Hepatocyte (in vitro differentiated cells): ENCODE data around the gene ADAMTS20. TPM values are rescaled to one million over a fixed set of nuclear protein-coding genes. Genes with fewer than 3 reads are reported as not detected.
A peak's percentile ranks its signal among the peaks of the same experiment; 100 is the strongest.

Source experiments
- DNase-seq: peaks from one replicate; pipeline ENCODE4 v3.0.0-alpha.2; 2016; ENCODE audit warnings: low spot score
- H2AFZ ChIP-seq: fragments of 200-600 bp; sonication (generic); 2 replicates; pipeline ENCODE4 v1.6.0; 2016; ENCODE audit warnings: antibody characterized with exemption, mild to moderate bottlenecking
- H3K27ac ChIP-seq: fragments of 200-600 bp; sonication (generic); 2 replicates; pipeline ENCODE4 v1.5.1; 2016; ENCODE audit warnings: mild to moderate bottlenecking
- H3K27me3 ChIP-seq: fragments of 200-600 bp; sonication (generic); 2 replicates; pipeline ENCODE4 v1.6.1; 2016
- H3K36me3 ChIP-seq: fragments of 200-600 bp; sonication (generic); replicated peaks from 2 replicates; pipeline ENCODE4 v1.5.1; 2016; ENCODE audit warnings: low read depth; ENCODE audit not compliant: insufficient read depth
- H3K4me1 ChIP-seq: fragments of 200-600 bp; sonication (generic); 2 replicates; pipeline ENCODE4 v1.5.1; 2016; ENCODE audit warnings: mild to moderate bottlenecking, moderate library complexity; ENCODE audit not compliant: insufficient read depth
- H3K4me2 ChIP-seq: fragments of 200-600 bp; sonication (generic); 2 replicates; pipeline ENCODE4 v1.6.0; 2016
- H3K4me3 ChIP-seq: fragments of 200-600 bp; sonication (generic); 2 replicates; pipeline ENCODE4 v1.5.1; 2016; ENCODE audit warnings: mild to moderate bottlenecking
- H3K79me2 ChIP-seq: fragments of 200-600 bp; sonication (generic); 2 replicates; pipeline ENCODE4 v1.6.0; 2017; ENCODE audit warnings: mild to moderate bottlenecking
- H3K9me2 ChIP-seq: fragments of 200-600 bp; sonication (generic); replicated peaks from 2 replicates; pipeline ENCODE4 v1.6.0; 2017; ENCODE audit warnings: mild to moderate bottlenecking; ENCODE audit not compliant: insufficient read depth
- H3K9me3 ChIP-seq: fragments of 200-600 bp; sonication (generic); 2 replicates; pipeline ENCODE4 v1.5.1; 2016; ENCODE audit warnings: low read depth, mild to moderate bottlenecking
- H4K20me1 ChIP-seq: fragments of 200-600 bp; sonication (generic); 2 replicates; pipeline ENCODE4 v1.6.0; 2016; ENCODE audit warnings: mild to moderate bottlenecking; ENCODE audit not compliant: insufficient read depth, poor library complexity, severe bottlenecking
- CTCF ChIP-seq: fragments of 200-600 bp; sonication (generic); IDR thresholded peaks from 2 replicates; pipeline ENCODE4 v1.5.1; 2016; ENCODE audit warnings: antibody characterized with exemption, mild to moderate bottlenecking; ENCODE audit not compliant: poor library complexity
- EZH2 ChIP-seq: fragments of 200-600 bp; sonication (generic); IDR thresholded peaks from 2 replicates; pipeline ENCODE4 v1.6.1; 2016; ENCODE audit warnings: antibody characterized with exemption, mild to moderate bottlenecking, borderline replicate concordance
- EZH2phosphoT487 ChIP-seq: fragments of 200-600 bp; sonication (generic); IDR thresholded peaks from one replicate; pipeline ENCODE4 v1.6.1; 2018; ENCODE audit warnings: antibody characterized with exemption, mild to moderate bottlenecking, low read depth, moderate library complexity; ENCODE audit not compliant: unreplicated experiment, severe bottlenecking
- WGBS: methylation state at CpG from one replicate; pipeline ENCODE4 v1.1.6; 2016; ENCODE audit warnings: low lambda C conversion rate; ENCODE audit errors: missing lambda C conversion rate; 5-methylcytosine and 5-hydroxymethylcytosine counted together
- polyA plus RNA-seq: library from polyadenylated mRNA; unstranded; fragments of >200 nt; fragmentation: Nextera tagmentation; extraction: Ambion mirVana; gene quantifications from 2 replicates; pipeline ENCODE4 v1.2.1, GENCODE V29; 2016
- total RNA-seq: library from RNA; depleted of rRNA; stranded (reverse); fragments of >200 nt; gene quantifications from 2 replicates; pipeline ENCODE4 v1.2.3, GENCODE V29; 2014

ADAMTS20 gene
- total and polyA plus RNA-seq, 2 experiments from 2014 or later = 0.47 to 1.2 TPM

- Histone ChIP-seq H3K36me3 (no peaks in the 10 kb centered on the region), H2AFZ (no peak overlapping the region), H3K9me3 (no peaks in the 10 kb centered on the region), H3K27ac (no peak overlapping the region), H4K20me1 (no peaks in the 10 kb centered on the region), H3K4me2 (no peak overlapping the region), H3K79me2 (no peaks in the 10 kb centered on the region), H3K27me3 (no peaks in the 10 kb centered on the region), H3K9me2 (no peaks in the 10 kb centered on the region), H3K4me3 (no peak overlapping the region), H3K4me1 (no peaks in the 10 kb centered on the region)
- peak; percentile 31 for DNase-seq
- TF ChIP-seq CTCF = no peak
- no peak for TF ChIP-seq EZH2phosphoT487
- TF ChIP-seq EZH2 = no peak
- 87% methylated on average over 3 of the region's 3 CpGs for WGBS
Measured at GRCh38 chr12:43306066-43306465, 245.9 kb downstream of the ADAMTS20 start.

- Histone ChIP-seq H3K79me2 (no peaks in the 10 kb centered on the region), H3K4me3 (no peak overlapping the region), H4K20me1 (no peaks in the 10 kb centered on the region), H3K9me3 (no peaks in the 10 kb centered on the region), H2AFZ (no peak overlapping the region), H3K27ac (no peak overlapping the region), H3K4me1 (no peaks in the 10 kb centered on the region), H3K36me3 (no peaks in the 10 kb centered on the region), H3K9me2 (no peaks in the 10 kb centered on the region), H3K27me3 (no peaks in the 10 kb centered on the region), H3K4me2 (no peak overlapping the region)
- TF ChIP-seq EZH2phosphoT487 = no peak
- no peak for TF ChIP-seq EZH2
- TF ChIP-seq CTCF = no peak
- WGBS = no CpG with 5 or more reads among the region's 2 CpGs
- DNase-seq = no peak
Measured at GRCh38 chr12:43305065-43305464, 246.9 kb downstream of the ADAMTS20 start.

Other genes with a start within 250 kb of the ADAMTS20 start
- 17.7 and 26.8 TPM in 2 replicates for gene PUS7L, start 206.6 kb upstream of the ADAMTS20 start, total RNA-seq
- gene PUS7L, start 206.6 kb upstream of the ADAMTS20 start, polyA plus RNA-seq = 12.7 and 15.0 TPM in 2 replicates
- 15.9 and 21.9 TPM in 2 replicates for gene IRAK4, start 206.7 kb upstream of the ADAMTS20 start, total RNA-seq
- gene IRAK4, start 206.7 kb upstream of the ADAMTS20 start, polyA plus RNA-seq = 5.1 and 9.0 TPM in 2 replicates